GM21367 (cell line): ENCODE measurements around the gene DNAJC27.

Experiments used
- ATAC-seq: cut with Tn5 transposase; IDR thresholded peaks from one replicate; pipeline ENCODE4 v1.9.1; 2021; ENCODE audit not compliant: unreplicated experiment

The DNAJC27 gene

DNA sequence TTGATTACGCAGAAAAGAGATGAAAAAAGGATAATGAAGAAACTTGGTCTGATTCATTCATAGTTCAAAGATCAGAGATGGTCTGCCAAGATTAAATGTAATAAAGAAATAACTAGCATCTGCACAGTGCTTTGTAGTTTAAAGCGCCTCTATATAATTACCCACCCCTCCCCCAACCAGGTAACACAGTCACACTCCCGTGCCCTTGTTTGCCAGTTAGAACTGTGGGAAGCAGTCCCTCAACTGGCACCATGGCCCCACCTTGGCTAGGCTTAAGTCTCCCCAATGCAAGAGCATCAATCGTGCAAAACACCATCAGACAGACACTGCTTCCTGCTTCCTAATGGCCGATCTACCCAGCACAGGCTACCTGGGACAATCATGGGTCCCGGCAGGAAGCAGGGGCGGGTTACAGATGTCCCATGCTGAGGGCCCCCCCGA, 63.3 kb downstream of the DNAJC27 start:
- ATAC-seq: no peak

DNA sequence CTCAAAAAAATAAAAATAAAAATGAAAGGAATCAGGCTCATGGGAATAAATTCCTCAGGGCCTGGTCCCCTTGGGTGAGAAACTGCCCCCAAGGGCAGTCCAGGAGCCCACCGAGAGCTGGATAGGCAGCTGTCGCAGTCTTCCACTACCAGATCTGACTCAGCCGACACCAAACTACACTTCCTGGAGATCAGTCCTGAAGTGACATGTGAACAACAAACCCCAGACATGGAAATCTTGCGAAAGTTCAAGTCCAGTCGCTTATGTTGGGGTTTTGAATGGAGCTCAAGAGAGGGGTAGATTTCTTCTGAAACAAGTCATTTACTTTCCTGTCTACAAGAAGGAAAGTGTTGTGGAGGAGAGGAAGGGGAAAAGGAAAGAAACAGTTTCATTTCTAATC, 64.6 kb downstream of the DNAJC27 start:
- ATAC-seq: no peak

- no peak for ATAC-seq
These were observed 65.3 kb downstream of the DNAJC27 start for GRCh38 chr2:24906466-24906865.

- ATAC-seq: no peak
These were observed 68.3 kb downstream of the DNAJC27 start for GRCh38 chr2:24903161-24904103.

DNA sequence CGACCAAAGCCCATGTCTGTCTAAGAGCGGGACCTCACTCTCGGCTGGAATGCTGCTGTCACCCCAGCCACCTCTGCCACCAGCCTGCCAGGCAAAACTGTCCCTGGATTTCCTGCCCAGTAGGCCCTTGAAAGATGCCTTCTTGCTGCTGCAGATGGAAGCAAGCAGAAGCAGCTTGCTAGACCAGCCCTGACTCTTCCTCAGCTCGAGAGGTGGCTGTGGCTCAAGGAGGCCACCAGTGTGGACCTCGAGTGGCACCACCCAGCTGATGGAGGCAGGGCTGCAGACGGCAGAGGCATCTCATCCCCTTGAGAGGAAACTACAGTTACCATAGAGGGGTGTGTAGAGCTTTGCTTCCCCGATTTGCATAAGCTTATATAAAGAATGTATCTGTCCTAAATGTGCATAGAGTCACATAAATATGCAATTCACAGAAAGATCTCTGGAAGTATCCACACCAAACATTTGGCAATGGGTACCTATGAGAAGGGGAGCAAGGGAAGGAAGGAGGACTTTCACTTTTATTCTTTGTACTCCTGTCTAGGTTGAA, 72.3 kb downstream of the DNAJC27 start:
- no peak for ATAC-seq

GRCh38 chr2:24898122-24899109, 73.3 kb downstream of the DNAJC27 start:
- ATAC-seq: no peak

GRCh38 chr2:24894750-24895149, 77.0 kb downstream of the DNAJC27 start:
- no peak for ATAC-seq

- ATAC-seq: no peak
These were observed 77.8 kb downstream of the DNAJC27 start for GRCh38 chr2:24893934-24894333.
